Mesenchymal stem cell (in vitro differentiated cells and primary cell): ENCODE data around the gene CBARP.

Source experiments
- DNase-seq: peaks from one replicate; pipeline ENCODE4 v3.0.0-alpha.2; 2013
- H2AFZ ChIP-seq: one replicate; pipeline ENCODE4 v1.6.1; 2013; ENCODE audit warnings: low read depth, mild to moderate bottlenecking, control low read depth, inconsistent platforms, low read length, moderate library complexity
- H2AK5ac ChIP-seq: 2 replicates; pipeline ENCODE4 v1.6.1; 2013; ENCODE audit warnings: low read length, moderate library complexity, mild to moderate bottlenecking, inconsistent platforms; ENCODE audit not compliant: severe bottlenecking
- H2BK120ac ChIP-seq: one replicate; pipeline ENCODE4 v1.6.1; 2013; ENCODE audit warnings: low read depth, mild to moderate bottlenecking, inconsistent platforms, low read length, moderate library complexity
- H2BK12ac ChIP-seq, 2 experiments: one replicate each; pipeline ENCODE4 v1.6.1; 2013; ENCODE audit warnings: inconsistent platforms in 2 of 2, low read length in 2 of 2, mild to moderate bottlenecking in 2 of 2, moderate library complexity in 2 of 2, control low read depth in 1 of 2
- H2BK15ac ChIP-seq: one replicate; pipeline ENCODE4 v1.6.1; 2013; ENCODE audit warnings: mild to moderate bottlenecking, low read depth, inconsistent platforms; ENCODE audit not compliant: poor library complexity, severe bottlenecking
- H2BK5ac ChIP-seq: 2 replicates; pipeline ENCODE4 v1.6.1; 2013; ENCODE audit warnings: low read depth, mild to moderate bottlenecking, low read length, control low read depth, inconsistent platforms; ENCODE audit not compliant: poor library complexity, severe bottlenecking
- H3K14ac ChIP-seq, 2 experiments: one replicate each; pipeline ENCODE4 v1.6.1; 2013; ENCODE audit warnings: inconsistent platforms in 2 of 2, low read length in 2 of 2, control low read depth in 1 of 2, mild to moderate bottlenecking in 1 of 2, moderate library complexity in 1 of 2
- H3K18ac ChIP-seq, 2 experiments: one replicate each; pipeline ENCODE4 v1.6.1; 2013; ENCODE audit warnings: inconsistent platforms in 2 of 2, low read length in 2 of 2, control low read depth in 1 of 2, low read depth in 1 of 2, mild to moderate bottlenecking in 1 of 2
- H3K23ac ChIP-seq, 2 experiments: one replicate each; pipeline ENCODE4 v1.6.1; 2013; ENCODE audit warnings: inconsistent platforms in 2 of 2, low read length in 2 of 2, mild to moderate bottlenecking in 2 of 2, moderate library complexity in 2 of 2, control low read depth in 1 of 2
- H3K27ac ChIP-seq: 2 replicates; pipeline ENCODE4 v1.5.1; 2013; ENCODE audit warnings: mild to moderate bottlenecking, moderate library complexity, low read length, control low read depth, inconsistent platforms; ENCODE audit not compliant: poor library complexity, severe bottlenecking
- H3K27me3 ChIP-seq, 2 experiments: 2 replicates each; pipeline versions ENCODE4 v1.6.1 to v1.7.0; 2013; ENCODE audit warnings: low read length in 2 of 2, mild to moderate bottlenecking in 2 of 2, moderate library complexity in 2 of 2, control low read depth in 1 of 2, inconsistent platforms in 1 of 2; ENCODE audit not compliant: control insufficient read depth in 1 of 2, insufficient read depth in 1 of 2
- H3K36me3 ChIP-seq, 2 experiments: 2 replicates each; pipeline versions ENCODE4 v1.6.1 to v1.7.0; 2013; ENCODE audit warnings: low read length in 2 of 2, control low read depth in 1 of 2, inconsistent platforms in 1 of 2, low read depth in 1 of 2, mild to moderate bottlenecking in 1 of 2; ENCODE audit not compliant: insufficient read depth in 2 of 2, control insufficient read depth in 1 of 2
- H3K4ac ChIP-seq, 2 experiments: one replicate each; pipeline ENCODE4 v1.6.1; 2013; ENCODE audit warnings: inconsistent platforms in 2 of 2, low read length in 2 of 2, mild to moderate bottlenecking in 2 of 2, moderate library complexity in 2 of 2, control low read depth in 1 of 2, low read depth in 1 of 2
- H3K4me1 ChIP-seq: 2 replicates; pipeline ENCODE4 v1.6.1; 2013; ENCODE audit warnings: low read depth, low read length, control low read depth; ENCODE audit not compliant: control insufficient read depth, insufficient read depth
- H3K4me2 ChIP-seq: 2 replicates; pipeline ENCODE4 v1.6.1; 2013; ENCODE audit warnings: low read length, mild to moderate bottlenecking, inconsistent platforms; ENCODE audit not compliant: poor library complexity, severe bottlenecking
- H3K4me3 ChIP-seq, 2 experiments: 2 replicates each; pipeline versions ENCODE4 v1.5.1 to v1.7.0; 2013; ENCODE audit warnings: low read length in 2 of 2, mild to moderate bottlenecking in 2 of 2, control low read depth in 1 of 2, low read depth in 1 of 2; ENCODE audit not compliant: insufficient read depth in 1 of 2
- H3K79me1 ChIP-seq: replicated peaks from 2 replicates; pipeline ENCODE4 v1.6.1; 2013; ENCODE audit warnings: mild to moderate bottlenecking, control low read depth, low read length, inconsistent platforms; ENCODE audit not compliant: poor library complexity, severe bottlenecking
- H3K9ac ChIP-seq: 2 replicates; pipeline ENCODE4 v1.7.0; 2013; ENCODE audit warnings: mild to moderate bottlenecking, low read length, moderate library complexity
- H3K9me3 ChIP-seq: 2 replicates; pipeline ENCODE4 v1.7.0; 2013; ENCODE audit warnings: mild to moderate bottlenecking, low read length; ENCODE audit not compliant: control insufficient read depth
- H4K8ac ChIP-seq: one replicate; pipeline ENCODE4 v1.6.1; 2013; ENCODE audit warnings: inconsistent platforms, mild to moderate bottlenecking, low read length, moderate library complexity
- H4K91ac ChIP-seq: one replicate; pipeline ENCODE4 v1.6.1; 2013; ENCODE audit warnings: mild to moderate bottlenecking, low read length, inconsistent platforms
- WGBS: methylation state at CpG from one replicate; pipeline ENCODE4 v1.1.7; 2013; ENCODE audit warnings: mixed read lengths; 5-methylcytosine and 5-hydroxymethylcytosine counted together

Gene CBARP

DNA sequence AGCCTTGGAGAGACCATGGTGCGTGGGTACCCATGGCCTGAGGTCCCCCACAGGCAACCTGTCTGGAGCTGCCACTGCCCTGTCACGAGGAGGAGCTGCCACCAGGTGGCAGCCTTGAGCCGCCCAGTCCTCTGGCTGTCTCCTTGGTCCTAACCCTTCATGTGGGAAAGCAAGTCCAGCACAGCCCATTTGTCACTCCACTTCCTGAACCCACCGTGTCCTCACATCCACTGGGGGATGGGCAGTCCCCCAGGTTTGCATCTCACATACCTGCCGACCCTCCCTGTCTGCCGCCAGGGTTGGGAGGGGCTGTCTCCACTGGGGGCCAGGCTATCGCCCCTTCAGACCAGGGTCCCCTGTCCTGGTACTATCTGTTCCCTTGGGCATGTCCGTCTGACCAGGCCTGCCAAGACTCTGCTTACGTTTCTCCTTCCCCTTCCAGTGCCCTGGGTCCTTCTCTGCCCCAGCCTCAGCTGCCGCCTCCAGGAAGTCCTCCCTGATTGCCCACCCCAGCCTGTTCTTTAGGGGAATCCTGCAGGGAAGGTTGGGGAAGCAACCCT lies 42.1 kb upstream of the CBARP start:
- H3K27me3 ChIP-seq: peaks cover 13 to 22% of the 10 kb centered on the region in 2 experiments
- H3K14ac ChIP-seq: no peak overlapping the region
- no peaks in the 10 kb centered on the region for H3K9me3 ChIP-seq
- H2BK120ac ChIP-seq: no peak overlapping the region
- H3K79me1 ChIP-seq: peaks cover 22% of the 10 kb centered on the region
- H2BK12ac ChIP-seq: no peak overlapping the region
- H3K36me3 ChIP-seq: peaks cover 20 to 46% of the 10 kb centered on the region in 2 experiments
- no peak overlapping the region for H2BK5ac ChIP-seq
- H4K91ac ChIP-seq: no peak overlapping the region
- no peak overlapping the region for H2AFZ ChIP-seq
- H2AK5ac ChIP-seq: no peak overlapping the region
- no peak overlapping the region for H3K4me2 ChIP-seq
- 29% methylated on average over 10 of the region's 10 CpGs for WGBS
- H3K4me3 ChIP-seq: no peak overlapping the region
- no peak overlapping the region for H3K18ac ChIP-seq
- H2BK15ac ChIP-seq: no peak overlapping the region
- no peak overlapping the region for H3K4ac ChIP-seq
- DNase-seq: peak; percentile 85
- no peak overlapping the region for H3K23ac ChIP-seq
- H3K27ac ChIP-seq: no peak overlapping the region
- peaks cover 14% of the 10 kb centered on the region for H3K4me1 ChIP-seq
- no peak overlapping the region for H4K8ac ChIP-seq
- no peak overlapping the region for H3K9ac ChIP-seq

- Histone ChIP-seq H3K27ac (no peak overlapping the region), H3K23ac (no peak overlapping the region), H3K4me2 (no peak overlapping the region), H3K4me3 (no peak overlapping the region), H4K91ac (no peak overlapping the region), H2BK120ac (no peak overlapping the region), H2AFZ (no peak overlapping the region), H3K18ac (no peak overlapping the region), H3K79me1 (peaks cover 22% of the 10 kb centered on the region), H3K14ac (no peak overlapping the region), H2AK5ac (no peak overlapping the region), H2BK12ac (no peak overlapping the region), H3K4ac (no peak overlapping the region), H2BK15ac (no peak overlapping the region), H2BK5ac (no peak overlapping the region), H3K9ac (no peak overlapping the region), H4K8ac (no peak overlapping the region), H3K27me3 (peaks cover 4 to 13% of the 10 kb centered on the region in 2 experiments), H3K36me3 (peaks cover 28 to 55% of the 10 kb centered on the region in 2 experiments), H3K4me1 (peaks cover 22% of the 10 kb centered on the region), H3K9me3 (no peaks in the 10 kb centered on the region)
- no peak for DNase-seq
- WGBS: 95% methylated on average over 25 of the region's 25 CpGs
Observed at GRCh38 chr19:1278713-1279660, 41.2 kb upstream of the CBARP start.

GRCh38 chr19:1278074-1278473 lies 40.3 kb upstream of the CBARP start:
- Histone ChIP-seq H2AK5ac (no peak overlapping the region), H2AFZ (no peak overlapping the region), H4K8ac (no peak overlapping the region), H3K4me2 (no peak overlapping the region), H3K18ac (peak overlapping the region in 1 of 2 experiments; percentile 16), H2BK5ac (no peak overlapping the region), H2BK12ac (no peak overlapping the region), H3K4me3 (no peak overlapping the region), H3K27ac (no peak overlapping the region), H3K79me1 (peaks cover 22% of the 10 kb centered on the region), H3K27me3 (peaks cover 0 to 4% of the 10 kb centered on the region in 2 experiments), H3K36me3 (peaks cover 38 to 64% of the 10 kb centered on the region in 2 experiments), H2BK15ac (no peak overlapping the region), H3K4ac (no peak overlapping the region), H3K4me1 (peaks cover 27% of the 10 kb centered on the region), H3K14ac (no peak overlapping the region), H4K91ac (peak overlapping the region; percentile 11), H3K23ac (no peak overlapping the region), H3K9me3 (no peaks in the 10 kb centered on the region), H2BK120ac (no peak overlapping the region), H3K9ac (no peak overlapping the region)
- WGBS: 92% methylated on average over 12 of the region's 12 CpGs
- no peak for DNase-seq

GRCh38 chr19:1277061-1277460 lies 39.3 kb upstream of the CBARP start:
- no peak overlapping the region for H2BK15ac ChIP-seq
- no peak overlapping the region for H4K91ac ChIP-seq
- H3K4ac ChIP-seq: no peak overlapping the region
- no peak overlapping the region for H2AK5ac ChIP-seq
- no peak overlapping the region for H2AFZ ChIP-seq
- H3K27ac ChIP-seq: no peak overlapping the region
- H2BK12ac ChIP-seq: peak overlapping the region in 1 of 2 experiments; percentile 15
- H3K4me2 ChIP-seq: no peak overlapping the region
- 95% methylated on average over 14 of the region's 15 CpGs for WGBS
- H3K23ac ChIP-seq: no peak overlapping the region
- no peak overlapping the region for H2BK5ac ChIP-seq
- peak overlapping the region in 1 of 2 experiments; percentile 88 for H3K4me3 ChIP-seq
- peak overlapping the region; percentile 94 for H3K9ac ChIP-seq
- DNase-seq: no peak
- H3K18ac ChIP-seq: no peak overlapping the region
- no peak overlapping the region for H2BK120ac ChIP-seq
- H3K14ac ChIP-seq: no peak overlapping the region
- H3K4me1 ChIP-seq: peaks cover 31% of the 10 kb centered on the region
- no peak overlapping the region for H4K8ac ChIP-seq
- H3K36me3 ChIP-seq: peaks cover 48 to 74% of the 10 kb centered on the region in 2 experiments
- no peaks in the 10 kb centered on the region for H3K27me3 ChIP-seq
- no peaks in the 10 kb centered on the region for H3K9me3 ChIP-seq
- peaks cover 22% of the 10 kb centered on the region for H3K79me1 ChIP-seq
